Measurements from ENCODE around the gene API5. TPM values are rescaled to one million over a fixed set of nuclear protein-coding genes. Genes with fewer than 3 reads are reported as not detected.
A peak's percentile ranks its signal among the peaks of the same experiment; 100 is the strongest.
"Not testable (repeated sequence)": the region's sequence is repeated elsewhere in the genome, so short reads cannot be mapped to it uniquely, and the experiment has no call there.

API5 gene
- 10 to 100 TPM in 11 of 12 donors, not detected in 1; 36.9 to 78.9 (median 51.5) TPM for polyA plus RNA-seq (ENCODE audit: insufficient read length in 12 of 12)
- long read RNA-seq, donor 1, transcript API5-208 (14 exons, 1,868 nt), result minor isoform, 5 of 57 reads
- long read RNA-seq, donor 1, transcript API5-201 (14 exons, 3,714 nt), result major isoform, 6 of 57 reads
- long read RNA-seq, donor 1, partial matches to known transcripts, result 42 of 57 reads
- long read RNA-seq, donor 1, other reads (novel, unspliced or antisense), result 0 of 57 reads
- long read RNA-seq, donor 2, transcript API5-201 (14 exons, 3,714 nt), result major isoform, 8 of 14 reads
- long read RNA-seq, donor 2, transcript API5-208 (14 exons, 1,868 nt), result minor isoform, 6 of 14 reads
- long read RNA-seq, donor 2, partial matches to known transcripts, result 0 of 14 reads
- long read RNA-seq, donor 2, other reads (novel, unspliced or antisense), result 0 of 14 reads
- long read RNA-seq, donor 3, partial matches to known transcripts, result 0 of 5 reads
- long read RNA-seq, donor 3, other reads (novel, unspliced or antisense), result 0 of 5 reads
- long read RNA-seq, donor 4, partial matches to known transcripts, result 0 of 3 reads
- long read RNA-seq, donor 4, other reads (novel, unspliced or antisense), result 0 of 3 reads
- long read RNA-seq, donor 5, result 0 reads
- long read RNA-seq, donor 6, transcript API5-208 (14 exons, 1,868 nt), result major isoform, 7 of 14 reads
- long read RNA-seq, donor 6, transcript API5-210 (13 exons, 1,760 nt), result minor isoform, 6 of 14 reads
- long read RNA-seq, donor 6, partial matches to known transcripts, result 0 of 14 reads
- long read RNA-seq, donor 6, other reads (novel, unspliced or antisense), result 0 of 14 reads
- long read RNA-seq, donor 7, transcript API5-208 (14 exons, 1,868 nt), result major isoform, 5 of 7 reads
- long read RNA-seq, donor 7, partial matches to known transcripts, result 0 of 7 reads
- long read RNA-seq, donor 7, other reads (novel, unspliced or antisense), result 0 of 7 reads
- long read RNA-seq, donor 8, transcript API5-208 (14 exons, 1,868 nt), result minor isoform, 7 of 21 reads
- long read RNA-seq, donor 8, transcript API5-201 (14 exons, 3,714 nt), result major isoform, 8 of 21 reads
- long read RNA-seq, donor 8, partial matches to known transcripts, result 5 of 21 reads
- long read RNA-seq, donor 8, other reads (novel, unspliced or antisense), result 0 of 21 reads
- long read RNA-seq, donor 9, partial matches to known transcripts, result 0 of 3 reads
- long read RNA-seq, donor 9, other reads (novel, unspliced or antisense), result 0 of 3 reads
- long read RNA-seq, donor 10, transcript API5-208 (14 exons, 1,868 nt), result major isoform, 6 of 15 reads
- long read RNA-seq, donor 10, transcript API5-201 (14 exons, 3,714 nt), result major isoform, 6 of 15 reads
- long read RNA-seq, donor 10, partial matches to known transcripts, result 0 of 15 reads
- long read RNA-seq, donor 10, other reads (novel, unspliced or antisense), result 0 of 15 reads
- long read RNA-seq, donor 11, transcript API5-208 (14 exons, 1,868 nt), result major isoform, 6 of 9 reads
- long read RNA-seq, donor 11, partial matches to known transcripts, result 0 of 9 reads
- long read RNA-seq, donor 11, other reads (novel, unspliced or antisense), result 0 of 9 reads

DNA sequence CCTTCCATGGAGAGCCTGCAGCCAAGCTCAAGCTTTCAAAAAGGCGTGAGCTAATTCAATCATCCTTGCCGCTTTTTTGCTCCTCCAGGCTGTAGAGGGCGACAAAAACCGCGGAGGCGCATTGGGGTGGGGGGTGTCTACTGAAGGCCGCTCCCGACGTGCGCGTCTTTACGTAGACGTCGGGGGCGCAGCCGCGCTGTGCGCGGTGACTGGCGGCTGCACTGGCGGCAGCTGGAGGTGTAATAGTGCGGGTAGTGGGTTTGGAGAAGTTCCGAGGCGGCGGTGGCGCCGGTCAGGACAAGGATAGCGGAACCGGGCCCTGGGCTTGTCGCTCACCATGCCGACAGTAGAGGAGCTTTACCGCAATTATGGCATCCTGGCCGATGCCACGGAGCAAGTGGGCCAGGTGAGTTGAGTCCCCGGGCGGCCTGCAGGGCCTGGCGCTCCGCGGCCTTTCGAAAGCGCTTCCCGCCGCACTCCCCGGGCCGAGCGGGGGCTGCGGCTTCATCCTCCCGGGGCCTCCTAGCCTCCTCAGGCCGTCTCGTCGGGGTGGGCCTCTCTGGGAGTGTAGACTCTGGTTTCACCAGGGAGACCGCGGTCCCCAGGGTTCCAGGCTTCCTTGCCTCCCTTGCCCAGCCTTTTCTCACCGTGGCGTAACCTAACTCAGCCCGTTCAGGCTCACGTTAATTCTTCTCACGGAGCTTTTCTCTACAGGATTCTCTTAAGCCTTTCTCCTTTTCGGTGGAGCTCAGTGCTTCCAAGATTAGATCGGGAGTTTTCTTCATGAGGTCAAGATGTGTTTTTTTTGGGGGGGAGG is at the start of gene API5:
Gene API5, plus strand, starts transcription at position 206 of the 817 bp plus-strand sequence. Its CDS starts 132 bp downstream, at position 338.
- DNase-seq, result peak; percentile 95

DNA sequence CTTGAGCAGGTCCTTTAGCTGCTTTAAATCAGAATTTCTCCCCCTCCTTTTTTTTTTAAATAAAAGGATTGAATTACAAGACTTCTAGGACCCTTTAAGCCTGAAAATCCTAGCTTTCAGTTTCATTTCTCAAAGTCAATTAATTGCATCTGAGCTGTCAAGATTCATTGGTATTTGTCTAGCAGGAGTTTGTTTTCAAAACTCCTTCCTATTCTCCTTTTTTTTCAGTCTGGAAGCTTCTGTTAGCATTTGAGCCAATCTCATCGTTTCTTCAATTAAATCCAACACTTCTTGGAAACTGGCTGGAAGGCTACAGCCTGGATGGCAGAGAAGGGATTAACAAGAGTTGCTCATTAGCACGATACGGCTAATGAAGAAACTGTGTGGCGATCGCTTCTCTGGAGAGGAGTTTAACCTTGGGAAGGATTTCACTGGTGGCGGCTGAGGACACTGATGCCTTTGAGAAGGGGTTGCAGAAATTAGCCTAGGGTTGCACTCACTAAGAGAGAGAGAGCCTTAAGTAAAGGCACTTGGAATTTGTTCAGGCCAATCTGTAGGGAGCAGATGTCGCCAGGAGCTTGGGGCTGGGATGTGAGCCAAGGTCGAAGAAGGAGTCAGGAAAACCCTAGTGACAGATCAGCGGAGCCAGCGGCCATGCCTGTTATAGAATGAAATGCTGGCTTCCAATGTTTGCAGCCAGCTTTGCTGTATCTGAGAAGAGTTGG is 43.8 kb upstream of the API5 start:
- peak; percentile 30 for DNase-seq

DNA sequence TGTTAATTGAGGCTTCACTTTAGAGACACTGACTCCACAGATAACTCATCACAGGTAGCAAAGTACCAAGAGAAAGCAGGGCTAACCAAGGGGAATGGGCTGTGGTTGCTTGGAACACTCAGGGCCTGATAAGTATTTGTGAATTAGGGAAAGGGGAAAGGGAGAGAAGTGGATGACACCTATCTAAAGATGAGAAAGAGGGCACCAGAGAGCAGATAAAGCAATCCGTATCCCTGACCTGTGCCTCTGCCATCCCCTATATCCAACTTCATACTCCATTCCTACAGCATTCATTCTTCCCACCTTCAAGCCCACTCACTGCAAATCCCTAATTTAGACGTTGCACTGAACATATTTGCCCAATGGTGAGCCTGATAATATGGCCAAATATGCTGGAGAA is 43.0 kb upstream of the API5 start:
- no peak for DNase-seq

DNA sequence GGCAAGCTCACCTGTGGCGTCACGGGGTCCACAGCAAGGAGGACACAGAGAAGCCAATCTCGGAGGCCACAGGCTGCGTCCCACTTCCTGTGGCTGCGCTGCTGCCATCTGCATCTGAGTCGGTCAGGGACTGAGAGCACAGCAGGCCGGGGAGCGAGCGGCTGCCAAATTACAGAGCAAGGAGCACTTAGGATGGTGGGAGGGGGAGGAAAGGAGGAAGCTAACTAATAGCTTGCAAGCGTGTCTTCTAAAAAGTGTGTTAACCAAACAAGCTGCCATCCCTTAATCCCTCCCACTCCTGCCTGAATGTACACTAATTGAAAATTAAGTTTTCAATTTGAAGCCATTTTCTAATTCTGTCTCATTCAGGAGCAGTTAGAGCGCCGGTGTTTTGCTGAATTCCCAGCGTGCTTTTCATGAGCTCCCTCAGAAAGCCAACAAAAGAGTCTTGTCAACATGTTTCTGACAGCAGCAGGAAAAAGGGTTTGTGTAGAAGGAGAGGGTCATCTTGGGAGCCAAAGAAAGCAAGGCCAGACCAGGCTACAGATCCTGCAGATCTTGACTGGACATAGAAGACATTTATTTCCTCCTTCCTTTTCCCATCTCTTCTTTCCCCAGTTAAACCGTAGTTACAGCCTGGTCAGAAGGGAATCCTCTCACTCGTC is 42.4 kb upstream of the API5 start:
- peak; percentile 29 for DNase-seq

DNA sequence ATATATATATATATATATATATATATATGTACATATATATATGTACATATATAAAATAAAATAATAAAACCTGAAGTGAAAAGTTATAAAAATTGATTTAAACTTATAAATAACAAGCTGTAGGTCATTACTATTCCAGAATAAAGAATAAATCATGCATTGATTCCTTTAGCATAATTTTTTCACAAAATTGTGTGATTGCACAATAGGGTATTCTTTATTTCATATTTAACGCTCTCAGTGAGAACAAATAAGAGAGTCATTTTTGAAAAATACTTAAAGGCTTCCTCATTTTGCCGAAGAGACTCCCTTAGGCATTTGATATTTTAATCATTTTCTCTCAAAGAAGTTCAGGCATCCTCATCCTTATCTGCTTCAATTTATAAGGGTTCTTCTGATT is 41.3 kb upstream of the API5 start:
- DNase-seq, result no peak

DNA sequence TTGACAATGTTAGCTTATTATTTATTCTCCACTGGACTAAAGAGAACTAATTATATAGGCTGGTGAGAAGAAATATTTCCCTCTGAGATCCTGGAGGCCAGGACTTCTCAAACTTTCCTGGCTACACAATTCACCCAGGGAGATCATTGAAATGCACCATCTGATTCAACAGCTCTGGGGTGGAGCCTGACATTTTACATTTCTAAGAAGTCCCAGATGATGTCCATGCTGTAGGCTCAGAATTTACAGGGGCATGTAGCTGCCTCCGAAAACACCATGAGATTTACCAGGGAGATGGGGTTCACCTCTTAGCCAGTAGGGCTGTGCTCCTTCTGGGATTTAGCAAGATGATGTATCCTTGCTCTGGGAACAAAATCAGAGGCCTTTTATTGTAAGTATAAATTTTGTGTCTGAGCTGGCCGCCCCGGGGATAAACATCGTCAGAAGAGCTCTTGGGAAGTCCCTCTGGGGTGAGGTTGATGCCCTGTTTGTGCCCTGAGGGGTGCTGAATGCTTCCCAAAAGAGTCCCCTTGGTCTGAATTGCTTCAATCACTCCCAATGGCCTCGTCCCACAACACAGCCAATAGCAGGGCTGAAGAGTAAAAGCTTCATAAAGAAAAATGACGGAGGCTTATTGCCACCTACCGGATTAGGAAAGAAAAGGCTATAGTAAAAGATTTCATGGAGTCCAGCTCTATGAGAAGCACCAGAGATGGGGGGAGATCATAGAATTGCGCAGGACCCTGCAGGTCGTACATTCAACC is 33.4 kb upstream of the API5 start:
- DNase-seq, result peak; percentile 46

DNA sequence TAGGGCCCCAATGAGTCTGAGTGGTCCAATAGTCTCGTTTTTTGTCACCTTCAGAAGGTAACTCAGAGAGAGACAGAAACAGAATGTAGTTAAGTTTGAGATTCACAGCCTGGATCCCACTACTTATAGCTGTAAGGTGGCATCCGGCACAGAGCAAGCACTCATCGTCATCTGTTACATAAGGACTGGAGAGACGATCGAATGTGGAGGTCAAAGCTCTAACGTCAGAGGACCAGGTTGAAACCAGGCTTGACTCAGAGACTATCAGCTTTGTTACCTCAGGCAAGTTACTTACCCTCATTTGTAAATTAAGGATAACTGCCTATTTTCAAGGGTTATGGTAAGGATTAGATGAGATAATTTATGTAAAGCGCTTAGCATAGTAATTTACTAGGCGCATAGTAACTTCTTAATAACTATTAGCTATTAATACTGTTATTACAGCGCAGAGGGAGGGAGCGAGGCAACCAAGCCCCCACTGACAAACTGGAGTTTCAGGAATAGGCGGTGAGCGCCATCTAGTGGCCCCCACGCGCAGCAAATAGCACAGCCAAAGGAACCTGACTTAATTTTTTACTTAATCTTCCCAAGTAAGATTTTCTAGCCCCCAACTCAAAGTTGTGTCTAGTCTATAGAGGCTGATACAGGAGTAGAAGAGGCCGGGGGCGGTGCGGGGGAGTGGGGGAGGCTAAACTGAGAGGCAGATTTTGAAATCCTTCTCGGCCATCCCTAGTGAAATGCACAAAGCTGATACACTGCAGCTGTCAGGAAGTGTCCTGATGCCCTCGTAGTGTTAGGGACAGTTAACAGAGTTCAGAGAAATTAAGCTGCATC is 29.0 kb upstream of the API5 start:
- peak; percentile 32 for DNase-seq

DNA sequence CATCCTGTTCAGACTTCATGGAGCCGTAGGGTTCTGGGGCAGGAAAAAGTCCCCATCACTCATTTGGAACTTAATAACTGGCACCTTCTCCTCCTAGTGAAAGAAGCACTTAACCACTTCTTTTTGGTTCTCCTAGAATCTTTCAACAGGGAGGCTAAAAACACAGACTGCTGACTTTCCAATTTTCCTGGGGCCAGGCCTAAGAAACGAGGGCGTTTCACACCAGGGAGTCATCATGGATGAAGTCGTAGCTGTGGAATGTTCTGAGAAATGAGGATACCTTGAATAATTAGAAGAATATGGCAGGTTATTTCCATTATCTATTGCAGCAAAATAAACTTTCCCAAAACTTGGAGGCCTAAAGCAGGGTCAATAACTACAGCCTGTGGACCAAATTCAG is 26.0 kb upstream of the API5 start:
- no peak for DNase-seq

DNA sequence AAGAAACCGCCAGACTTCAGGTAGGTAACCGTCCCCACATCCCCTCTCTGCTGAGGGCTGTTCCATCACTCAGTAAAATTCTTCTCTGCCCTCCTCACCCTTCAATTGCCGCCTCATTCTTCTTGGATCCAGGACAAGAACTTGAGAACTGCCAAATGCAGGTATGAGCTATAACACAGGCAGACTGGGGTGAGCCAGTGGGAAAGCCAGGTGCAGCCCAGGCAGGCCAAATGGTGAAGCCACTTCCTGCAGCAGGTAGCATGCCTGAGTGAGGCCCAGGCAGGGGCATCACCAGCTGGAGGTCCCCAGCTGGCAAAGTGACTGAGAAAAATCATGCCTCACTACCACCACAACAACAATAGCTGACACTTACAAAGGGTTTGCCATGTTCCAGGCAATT is 22.4 kb upstream of the API5 start:
- DNase-seq, result no peak

DNA sequence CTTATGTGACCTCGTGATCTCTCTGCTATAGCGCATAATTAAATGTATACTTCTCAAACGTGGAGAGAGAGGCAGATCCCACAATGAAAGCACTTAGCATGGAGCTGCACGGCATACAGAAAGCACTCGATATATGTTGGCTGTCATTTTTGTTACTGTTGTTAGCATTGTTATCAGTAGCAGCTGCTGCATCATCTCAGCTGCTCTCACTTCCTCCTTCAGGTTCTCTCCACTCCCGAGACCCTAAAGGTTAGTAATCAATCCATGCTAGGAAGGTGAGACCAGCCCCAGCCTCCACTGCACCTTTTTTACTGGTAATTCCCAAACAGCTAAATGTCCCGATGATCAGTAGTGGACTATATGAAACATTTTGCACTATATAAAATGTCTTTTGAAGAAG is 13.4 kb upstream of the API5 start:
- DNase-seq, result no peak

DNA sequence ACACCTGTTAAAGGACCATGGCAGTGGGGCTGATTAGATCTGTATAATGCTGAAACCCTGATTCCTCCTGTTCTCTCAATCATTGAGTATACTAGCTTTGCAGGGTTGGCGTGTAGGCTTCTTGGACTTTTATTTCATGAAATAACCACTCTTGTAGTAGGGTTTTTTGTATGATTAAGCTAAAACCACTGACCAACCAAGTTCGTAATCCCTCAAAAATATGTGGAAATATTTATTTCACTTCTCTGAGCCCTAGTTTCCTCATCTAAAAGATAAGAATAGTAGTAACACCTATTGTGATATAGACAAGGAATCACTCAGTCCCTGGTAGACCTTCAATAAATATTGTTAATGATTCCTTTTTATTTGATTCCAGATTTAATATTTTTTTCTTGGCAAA is 4.2 kb downstream of the API5 start:
- DNase-seq, result no peak

DNA sequence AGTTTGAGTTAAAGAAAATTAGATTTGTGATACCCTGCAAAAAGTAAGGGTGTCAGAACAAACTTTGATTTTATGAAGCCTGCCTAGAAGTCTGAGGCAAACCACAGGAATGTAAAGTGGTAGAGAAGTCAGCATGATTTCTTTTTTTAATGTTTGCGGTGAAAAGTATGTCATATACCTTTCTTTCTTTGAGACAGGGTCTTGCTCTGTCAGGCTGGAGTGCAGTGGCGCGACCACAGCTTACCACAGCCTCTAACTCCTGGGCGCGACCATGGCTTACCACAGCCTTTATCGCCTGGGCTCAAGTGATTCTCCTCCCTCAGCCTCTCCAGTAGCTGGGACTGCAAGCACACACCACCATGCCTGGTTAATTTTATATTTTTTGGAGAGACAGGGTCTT is 4.7 kb downstream of the API5 start:
- no peak for DNase-seq

DNA sequence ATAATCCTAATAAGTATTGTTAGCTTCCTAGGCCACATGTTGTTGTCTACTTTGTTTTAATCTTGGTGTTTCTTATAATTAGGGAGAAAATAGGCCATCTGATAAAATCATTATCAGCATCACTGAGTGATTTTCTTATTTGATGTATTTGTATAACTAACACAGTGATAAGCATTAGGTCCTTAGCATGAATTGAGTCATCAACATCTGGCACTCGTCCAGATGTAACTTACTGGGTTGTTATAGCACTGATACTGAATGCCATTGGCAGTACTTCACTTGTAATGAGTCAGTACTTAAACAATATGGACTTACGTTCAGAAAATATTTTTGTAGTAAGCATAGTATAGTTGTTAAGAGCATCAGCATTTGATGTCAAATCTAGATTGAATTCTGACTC is 16.2 kb downstream of the API5 start:
- DNase-seq, result no peak

DNA sequence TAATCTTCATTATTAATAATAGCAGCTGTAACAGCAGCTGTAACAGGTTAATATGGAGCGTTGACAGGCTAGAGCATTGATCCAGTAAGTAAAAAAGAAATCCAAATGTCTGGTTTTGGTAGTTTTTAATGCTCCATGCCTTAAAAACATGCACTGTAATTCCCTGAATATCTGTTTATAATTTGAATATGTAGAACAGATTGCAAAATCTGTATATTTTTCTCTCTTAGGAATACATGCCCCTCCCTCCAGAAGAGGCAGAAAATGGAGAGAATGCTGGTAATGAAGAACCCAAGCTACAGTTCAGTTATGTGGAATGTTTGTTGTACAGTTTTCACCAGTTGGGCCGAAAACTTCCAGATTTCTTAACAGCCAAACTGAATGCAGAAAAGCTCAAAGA is 16.7 kb downstream of the API5 start:
- no peak for DNase-seq

DNA sequence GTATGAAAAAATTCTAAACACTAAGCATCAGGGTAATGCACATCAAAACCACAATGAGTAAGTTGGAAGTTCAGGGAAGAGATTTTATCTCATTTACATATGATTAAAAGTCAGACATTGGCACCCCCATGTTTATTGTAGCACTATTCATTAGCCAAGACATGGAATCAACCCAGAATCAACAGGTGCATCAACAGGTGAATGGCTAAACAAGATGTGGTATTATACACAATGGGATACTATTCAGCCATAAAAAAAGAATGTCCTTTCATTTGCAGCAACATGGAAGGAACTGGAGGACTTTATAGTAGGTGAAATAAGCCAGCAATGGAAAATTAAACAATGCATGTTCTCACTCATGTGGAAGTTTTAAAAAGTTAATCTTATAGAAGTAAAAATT is 29.4 kb downstream of the API5 start:
- no peak for DNase-seq

DNA sequence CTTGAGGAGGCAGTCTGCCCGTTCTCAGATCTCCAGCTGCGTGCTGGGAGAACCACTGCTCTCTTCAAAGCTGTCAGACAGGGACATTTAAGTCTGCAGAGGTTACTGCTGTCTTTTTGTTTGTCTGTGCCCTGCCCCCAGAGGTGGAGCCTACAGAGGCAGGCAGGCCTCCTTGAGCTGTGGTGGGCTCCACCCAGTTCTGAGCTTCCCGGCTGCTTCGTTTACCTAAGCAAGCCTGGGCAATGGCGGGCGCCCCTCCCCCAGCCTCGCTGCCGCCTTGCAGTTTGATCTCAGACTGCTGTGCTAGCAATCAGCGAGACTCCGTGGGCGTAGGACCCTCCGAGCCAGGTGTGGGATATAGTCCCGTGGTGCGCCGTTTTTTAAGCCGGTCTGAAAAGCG is 39.6 kb downstream of the API5 start:
- not testable (repeated sequence) for DNase-seq

DNA sequence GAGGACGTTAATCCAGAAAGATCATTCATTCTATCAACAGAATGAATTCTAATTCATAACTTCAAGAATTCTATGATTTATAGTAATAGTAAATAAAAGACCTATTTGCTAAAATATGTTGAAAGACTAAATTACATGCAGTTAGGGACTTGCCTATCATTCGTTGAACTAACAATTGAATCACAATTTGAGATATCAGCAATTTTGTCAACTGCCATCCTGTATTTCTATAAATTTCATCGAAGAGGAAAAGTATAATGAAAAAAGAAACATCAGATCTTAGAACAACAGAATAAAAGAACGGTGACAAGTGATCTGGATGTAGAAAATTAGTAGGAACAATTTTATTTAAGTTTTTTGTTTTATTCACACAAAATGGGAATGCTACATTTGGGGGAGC is 42.5 kb downstream of the API5 start:
- no peak for DNase-seq

DNA sequence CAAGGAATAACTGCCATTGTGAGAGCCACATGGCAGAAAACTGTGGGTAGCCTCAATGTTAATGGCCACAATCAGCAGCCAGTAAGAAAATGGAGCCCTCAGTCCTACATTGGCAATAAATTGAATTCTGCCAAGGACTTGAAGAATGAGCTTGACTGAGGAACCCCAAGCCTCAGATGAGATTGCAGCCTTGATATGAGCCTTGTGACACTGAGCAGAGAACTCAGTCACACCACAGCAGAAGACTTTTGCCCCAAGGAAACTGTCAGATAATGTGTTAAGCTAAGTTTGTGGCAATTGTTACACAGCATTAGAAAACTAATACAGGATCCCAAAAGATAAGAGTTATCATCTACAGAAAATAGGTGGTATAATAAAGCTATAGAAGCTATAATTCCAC is 44.5 kb downstream of the API5 start:
- no peak for DNase-seq
